ENCODE data around the gene MYCBPAP.

MYCBPAP gene

DNA sequence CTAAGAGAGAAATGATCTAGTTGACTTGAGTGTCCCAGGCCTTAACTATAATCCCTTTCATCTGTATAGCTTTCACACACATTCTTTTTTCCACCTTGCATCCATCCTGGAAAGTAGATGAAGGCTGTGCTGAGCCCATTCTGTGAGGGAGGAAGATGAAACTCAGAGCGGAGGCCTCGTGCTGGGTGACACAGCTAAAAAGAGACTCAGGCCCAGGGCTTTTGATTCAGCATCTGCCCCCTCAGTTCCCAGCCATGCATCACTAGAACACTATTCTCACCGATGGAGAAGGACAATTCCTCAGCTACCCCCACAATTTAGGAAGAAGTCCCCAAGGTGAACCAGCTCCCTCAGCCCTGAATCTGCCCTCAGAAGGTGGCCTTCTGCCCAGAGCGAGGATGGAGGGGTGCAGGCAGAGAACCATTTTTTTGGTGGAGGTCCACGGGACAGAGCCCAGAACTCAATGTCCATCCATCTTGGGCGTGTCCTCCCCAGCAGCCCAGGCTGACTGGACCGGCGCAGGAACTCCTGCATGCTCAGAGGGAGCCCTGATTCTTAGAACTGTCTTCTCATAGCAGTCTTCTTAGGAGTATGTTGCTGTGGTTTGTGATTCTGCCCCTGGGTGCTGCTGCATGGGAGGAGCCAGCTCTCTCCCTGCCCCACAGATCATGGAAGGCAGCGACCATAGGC, 5.8 kb upstream of the MYCBPAP start:
- CTCF ChIA-PET: interaction anchor here (0.7 to 1.3 kb wide), 5 partner anchors 7 to 351 kb away, joined by 3 to 6 read pairs (median 3); no protein-coding TSS in a partner anchor

GRCh38 chr17:50505591-50506130, 2.6 kb upstream of the MYCBPAP start:
- no peak for DNase-seq (ENCODE audit: low spot score)
- CTCF ChIA-PET: interaction anchor here (1.0 to 1.1 kb wide), 2 partner anchors 23 to 26 kb away, joined by 3 read pairs; no protein-coding TSS in a partner anchor
- no peak for TF ChIP-seq CTCF (conservative IDR thresholded peaks at IDR 0.05; ENCODE audit: low read depth)
- POLR2A ChIA-PET (ENCODE audit: low non-redundant PET): no interaction called here
- H3K27ac ChIP-seq: no peak overlapping the region

More for the DNA sequence above, 5.8 kb upstream of the MYCBPAP start:
- POLR2A ChIA-PET (ENCODE audit: low non-redundant PET): interaction anchor here (1.1 kb wide), 1 partner anchor 30 kb away, joined by 3 read pairs; the partner anchor contains the start of gene EPN3
- no peak overlapping the region for H3K27ac ChIP-seq
- no peak for TF ChIP-seq CTCF (conservative IDR thresholded peaks at IDR 0.05; ENCODE audit: low read depth)
- DNase-seq (ENCODE audit: low spot score): no peak

GRCh38 chr17:50506298-50506697, 1.9 kb upstream of the MYCBPAP start:
- TF ChIP-seq CTCF (conservative IDR thresholded peaks at IDR 0.05; ENCODE audit: low read depth): no peak
- no peak overlapping the region for H3K27ac ChIP-seq
- ChIA-PET CTCF (interaction anchor here (0.6 to 1.0 kb wide), 2 partner anchors 27 to 352 kb away, joined by 3 to 4 read pairs; no protein-coding TSS in a partner anchor), POLR2A (ENCODE audit: low non-redundant PET) (interaction anchor here (0.5 kb wide), 1 partner anchor 42 kb away, joined by 3 read pairs; no protein-coding TSS in a partner anchor)
- DNase-seq (ENCODE audit: low spot score): no peak

- TF ChIP-seq CTCF (conservative IDR thresholded peaks at IDR 0.05; ENCODE audit: low read depth): no peak
- ChIA-PET CTCF (interaction anchor here (0.7 to 1.5 kb wide), 2 partner anchors 7 to 74 kb away, joined by 3 to 4 read pairs; no protein-coding TSS in a partner anchor), POLR2A (ENCODE audit: low non-redundant PET) (interaction anchor here (0.7 kb wide), 1 partner anchor 156 kb away, joined by 6 read pairs; no protein-coding TSS in a partner anchor)
- H3K27ac ChIP-seq: peak overlapping the region; percentile 27
- no peak for DNase-seq (ENCODE audit: low spot score)
These were observed 578 bp downstream of the MYCBPAP start for GRCh38 chr17:50508573-50509460.

- POLR2A ChIA-PET (ENCODE audit: low non-redundant PET): no interaction called here
- H3K27ac ChIP-seq: no peak overlapping the region
- no peak for DNase-seq (ENCODE audit: low spot score)
- CTCF ChIA-PET: interaction anchor here (1.4 kb wide), 1 partner anchor 32 kb away, joined by 4 read pairs; no protein-coding TSS in a partner anchor
- TF ChIP-seq CTCF (conservative IDR thresholded peaks at IDR 0.05; ENCODE audit: low read depth): no peak
These were observed 2.8 kb downstream of the MYCBPAP start for GRCh38 chr17:50511058-50511457.

DNA sequence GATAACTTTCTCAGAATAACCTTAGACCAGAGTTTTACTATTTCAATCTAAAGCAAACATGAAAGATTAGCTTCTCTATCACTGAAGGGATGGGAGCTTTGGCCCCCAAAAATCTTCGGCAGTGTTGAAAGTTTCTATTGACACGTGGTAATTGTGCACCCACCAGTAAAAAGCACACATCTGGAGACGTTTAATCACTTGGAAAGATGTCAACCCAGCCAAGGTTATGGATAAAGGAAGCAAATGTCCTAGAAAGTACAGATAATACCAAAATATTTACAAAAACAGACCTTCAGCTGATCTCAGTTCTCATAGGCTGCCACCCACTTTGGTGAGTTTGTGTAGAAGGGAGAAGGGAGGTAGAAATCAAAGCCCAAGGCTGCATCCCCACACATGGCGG, 5.3 kb downstream of the MYCBPAP start:
- TF ChIP-seq CTCF (conservative IDR thresholded peaks at IDR 0.05; ENCODE audit: low read depth): no peak
- POLR2A ChIA-PET (ENCODE audit: low non-redundant PET): no interaction called here
- CTCF ChIA-PET: interaction anchor here (0.6 to 0.7 kb wide), 2 partner anchors 19 to 204 kb away, joined by 3 to 8 read pairs; partner anchors contain the start of gene EPN3
- DNase-seq (ENCODE audit: low spot score): no peak
- H3K27ac ChIP-seq: no peak overlapping the region
